Ishikawa (cell line): ENCODE measurements around the gene TPD52L2.

Experiments
- EGR1 ChIP-seq: IDR thresholded peaks from 2 replicates; pipeline ENCODE4 v1.6.1; 2012
- EP300 ChIP-seq: IDR thresholded peaks from 2 replicates; pipeline ENCODE4 v1.6.1; 2012; ENCODE audit warnings: borderline replicate concordance
- NFIC ChIP-seq: IDR thresholded peaks from 2 replicates; pipeline ENCODE4 v1.6.1; 2012
- RAD21 ChIP-seq: IDR thresholded peaks from 2 replicates; pipeline ENCODE4 v1.6.1; 2012; ENCODE audit warnings: low read depth
- USF1 ChIP-seq: IDR thresholded peaks from 2 replicates; pipeline ENCODE4 v1.6.1; 2012

GRCh38 chr20:63923651-63924050, 58.6 kb downstream of the TPD52L2 start:
- TF ChIP-seq RAD21 (no peak), NFIC (no peak), EGR1 (no peak), EP300 (no peak), USF1 (no peak)
